GM12891 (cell line): ENCODE measurements around the gene SLC38A3.

Source experiments
- POLR2AphosphoS5 ChIP-seq: IDR thresholded peaks from 2 replicates; pipeline ENCODE4 v1.6.1; 2011; ENCODE audit warnings: low read depth, low read length, control low read depth
- SPI1 ChIP-seq: IDR thresholded peaks from 2 replicates; pipeline ENCODE4 v1.6.1; 2011; ENCODE audit warnings: low read depth, low read length, control low read depth

GRCh38 chr3:50201573-50202315 is 3.3 kb upstream of the SLC38A3 start:
- no peak for TF ChIP-seq SPI1
- no peak for TF ChIP-seq POLR2AphosphoS5
